HepG2 (cell line): ENCODE results near the gene PRSS48. TPM values are rescaled to one million over a fixed set of nuclear protein-coding genes. Genes with fewer than 3 reads are reported as not detected.

ENCODE experiments used
- DMAP1 ChIP-seq: IDR thresholded peaks from 2 replicates; pipeline ENCODE4 v1.6.1; 2016
- EHMT2 ChIP-seq: fragments of 200-600 bp; sonication (generic); IDR thresholded peaks from 2 replicates; pipeline ENCODE4 v1.7.0; 2017; ENCODE audit warnings: antibody characterized with exemption, low read depth, low read length, borderline replicate concordance
- HIVEP1 ChIP-seq: sonication (generic); formaldehyde crosslinking; IDR thresholded peaks from 2 replicates; pipeline ENCODE4 v1.4.0; 2020; ENCODE audit warnings: mild to moderate bottlenecking, missing genetic modification reagents
- KDM1A ChIP-seq: IDR thresholded peaks from 2 replicates; pipeline ENCODE4 v1.6.1; 2016; ENCODE audit warnings: missing compliant biosample characterization
- NR2C2 ChIP-seq: sonication (generic); formaldehyde crosslinking; IDR thresholded peaks from 2 replicates; pipeline ENCODE4 v1.4.0; 2020; ENCODE audit warnings: missing genetic modification reagents, mild to moderate bottlenecking, moderate library complexity, borderline replicate concordance
- PAWR ChIP-seq: sonication (generic); formaldehyde crosslinking; IDR thresholded peaks from 2 replicates; pipeline ENCODE4 v1.4.0; 2020; ENCODE audit warnings: missing genetic modification reagents, mild to moderate bottlenecking, borderline replicate concordance
- POGZ ChIP-seq: sonication (generic); formaldehyde crosslinking; IDR thresholded peaks from 2 replicates; pipeline ENCODE4 v1.4.0; 2020; ENCODE audit warnings: mild to moderate bottlenecking, missing genetic modification reagents
- POLR2AphosphoS2 ChIP-seq: IDR thresholded peaks from 2 replicates; pipeline ENCODE4 v1.6.1; 2011; ENCODE audit warnings: low read depth, low read length, improper control_type of control experiment
- THAP11 ChIP-seq: IDR thresholded peaks from 2 replicates; pipeline ENCODE4 v1.6.1; 2016; ENCODE audit warnings: missing biosample characterization, missing genetic modification reagents
- ZBTB7B ChIP-seq: sonication (generic); formaldehyde crosslinking; IDR thresholded peaks from 2 replicates; pipeline ENCODE4 v1.4.0; 2020; ENCODE audit warnings: missing genetic modification reagents
- ZFY ChIP-seq: sonication (generic); formaldehyde crosslinking; IDR thresholded peaks from 2 replicates; pipeline ENCODE4 v1.4.0; 2020; ENCODE audit warnings: missing genetic modification reagents
- ZMYM3 ChIP-seq: sonication (generic); formaldehyde crosslinking; IDR thresholded peaks from 2 replicates; pipeline ENCODE4 v1.5.1; 2020; ENCODE audit warnings: mild to moderate bottlenecking, missing genetic modification reagents
- ZNF234 ChIP-seq: sonication (generic); formaldehyde crosslinking; conservative IDR thresholded peaks from 2 replicates; pipeline ENCODE4 v1.5.1; 2020; ENCODE audit warnings: mild to moderate bottlenecking, missing genetic modification reagents
- ZNF441 ChIP-seq: sonication (generic); formaldehyde crosslinking; IDR thresholded peaks from 2 replicates; pipeline ENCODE4 v1.7.0; 2021; ENCODE audit warnings: missing genetic modification reagents, borderline replicate concordance
- polyA plus RNA-seq, 8 experiments: library from polyadenylated mRNA; depleted of rRNA in 3 of 8; stranded (reverse) in 7 of 8; unstranded in 1 of 8; fragments of >200 nt; fragmentation: Illumina TruSeq in 4 of 8; extraction: Trizol in 4 of 8; gene quantifications; 2 replicates each; pipeline versions ENCODE4 v1.2.1 to v1.2.3, GENCODE V29; 2011 to 2016; ENCODE audit warnings: low read depth in 4 of 8, missing spikeins in 1 of 8, mixed read lengths in 1 of 8; ENCODE audit not compliant: insufficient read depth in 1 of 8
- total RNA-seq, 5 experiments: library from RNA; depleted of rRNA; stranded (reverse); fragments of >200 nt; fragmentation: Illumina TruSeq; extraction: Trizol; gene quantifications; 2 replicates each; pipeline ENCODE4 v1.2.3, GENCODE V29; 2016; ENCODE audit warnings: low read depth in 1 of 5
- TF ChIP-seq, protein P1 (sequence below): sonication (generic); formaldehyde crosslinking; IDR thresholded peaks from 2 replicates; pipeline ENCODE4 v1.4.0; 2020; ENCODE audit warnings: missing genetic modification reagents, borderline replicate concordance
- TF ChIP-seq, protein P2 (sequence below), 2 experiments: sonication (generic) in 1 of 2; formaldehyde crosslinking in 1 of 2; IDR thresholded peaks; 2 replicates each; pipeline versions ENCODE4 v1.4.0 to v1.6.1; 2016 to 2020; ENCODE audit warnings: borderline replicate concordance in 1 of 2, low read depth in 1 of 2, mild to moderate bottlenecking in 1 of 2, missing genetic modification reagents in 1 of 2
- TF ChIP-seq, protein P3 (sequence below): sonication (generic); formaldehyde crosslinking; IDR thresholded peaks from 2 replicates; pipeline ENCODE4 v1.8.0; 2022; ENCODE audit warnings: missing genetic modification reagents, mild to moderate bottlenecking, borderline replicate concordance
- TF ChIP-seq, protein P4 (sequence below): sonication (generic); formaldehyde crosslinking; IDR thresholded peaks from 2 replicates; pipeline ENCODE4 v1.5.1; 2020; ENCODE audit warnings: mild to moderate bottlenecking, missing genetic modification reagents, moderate library complexity
- TF ChIP-seq, protein P5 (sequence below): sonication (generic); formaldehyde crosslinking; conservative IDR thresholded peaks from 2 replicates; pipeline ENCODE4 v1.4.0; 2020; ENCODE audit warnings: mild to moderate bottlenecking, missing genetic modification reagents, moderate library complexity

Gene PRSS48
- total and polyA plus RNA-seq, 2 of the 13 experiments (the other 11 are each of a cell fraction or from before 2014, with no cell fraction given), result not detected

DNA sequence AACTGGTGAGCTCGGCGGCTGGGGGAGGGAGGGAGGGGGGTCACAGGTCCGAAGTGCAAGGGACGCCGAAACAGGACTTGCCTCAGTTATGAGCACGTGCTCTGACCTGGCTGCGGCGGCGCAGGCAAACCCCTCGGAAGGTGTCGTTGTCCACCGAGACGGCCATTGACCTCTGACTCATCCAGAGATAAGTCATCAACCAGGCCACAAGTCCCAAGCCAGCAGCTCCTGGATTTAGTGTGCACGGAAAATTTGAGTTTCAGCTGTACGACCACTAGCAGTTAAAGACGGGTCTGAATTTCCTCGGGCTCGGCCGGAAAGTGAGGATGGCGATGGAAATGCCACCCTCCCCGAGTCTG lies 47.8 kb downstream of the PRSS48 start (continued):
- TF ChIP-seq, protein P1, sequence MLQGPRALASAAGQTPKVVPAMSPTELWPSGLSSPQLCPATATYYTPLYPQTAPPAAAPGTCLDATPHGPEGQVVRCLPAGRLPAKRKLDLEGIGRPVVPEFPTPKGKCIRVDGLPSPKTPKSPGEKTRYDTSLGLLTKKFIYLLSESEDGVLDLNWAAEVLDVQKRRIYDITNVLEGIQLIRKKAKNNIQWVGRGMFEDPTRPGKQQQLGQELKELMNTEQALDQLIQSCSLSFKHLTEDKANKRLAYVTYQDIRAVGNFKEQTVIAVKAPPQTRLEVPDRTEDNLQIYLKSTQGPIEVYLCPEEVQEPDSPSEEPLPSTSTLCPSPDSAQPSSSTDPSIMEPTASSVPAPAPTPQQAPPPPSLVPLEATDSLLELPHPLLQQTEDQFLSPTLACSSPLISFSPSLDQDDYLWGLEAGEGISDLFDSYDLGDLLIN (CRISPR knock-in tag), result no peak
- TF ChIP-seq EHMT2, result no peak
- TF ChIP-seq, protein P2, sequence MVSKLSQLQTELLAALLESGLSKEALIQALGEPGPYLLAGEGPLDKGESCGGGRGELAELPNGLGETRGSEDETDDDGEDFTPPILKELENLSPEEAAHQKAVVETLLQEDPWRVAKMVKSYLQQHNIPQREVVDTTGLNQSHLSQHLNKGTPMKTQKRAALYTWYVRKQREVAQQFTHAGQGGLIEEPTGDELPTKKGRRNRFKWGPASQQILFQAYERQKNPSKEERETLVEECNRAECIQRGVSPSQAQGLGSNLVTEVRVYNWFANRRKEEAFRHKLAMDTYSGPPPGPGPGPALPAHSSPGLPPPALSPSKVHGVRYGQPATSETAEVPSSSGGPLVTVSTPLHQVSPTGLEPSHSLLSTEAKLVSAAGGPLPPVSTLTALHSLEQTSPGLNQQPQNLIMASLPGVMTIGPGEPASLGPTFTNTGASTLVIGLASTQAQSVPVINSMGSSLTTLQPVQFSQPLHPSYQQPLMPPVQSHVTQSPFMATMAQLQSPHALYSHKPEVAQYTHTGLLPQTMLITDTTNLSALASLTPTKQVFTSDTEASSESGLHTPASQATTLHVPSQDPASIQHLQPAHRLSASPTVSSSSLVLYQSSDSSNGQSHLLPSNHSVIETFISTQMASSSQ (IDR thresholded peaks at IDR 0.05; ENCODE audit: low read depth), result no peak
- TF ChIP-seq, protein P2 (CRISPR knock-in tag; IDR thresholded peaks at IDR 0.05; ENCODE audit: borderline replicate concordance), result peak; percentile 80
- TF ChIP-seq, protein P3, sequence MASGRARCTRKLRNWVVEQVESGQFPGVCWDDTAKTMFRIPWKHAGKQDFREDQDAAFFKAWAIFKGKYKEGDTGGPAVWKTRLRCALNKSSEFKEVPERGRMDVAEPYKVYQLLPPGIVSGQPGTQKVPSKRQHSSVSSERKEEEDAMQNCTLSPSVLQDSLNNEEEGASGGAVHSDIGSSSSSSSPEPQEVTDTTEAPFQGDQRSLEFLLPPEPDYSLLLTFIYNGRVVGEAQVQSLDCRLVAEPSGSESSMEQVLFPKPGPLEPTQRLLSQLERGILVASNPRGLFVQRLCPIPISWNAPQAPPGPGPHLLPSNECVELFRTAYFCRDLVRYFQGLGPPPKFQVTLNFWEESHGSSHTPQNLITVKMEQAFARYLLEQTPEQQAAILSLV (CRISPR knock-in tag), result peak; percentile 87
- TF ChIP-seq NR2C2 (CRISPR knock-in tag), result peak; percentile 84; the same call in 1 of the 2 replicates
- TF ChIP-seq DMAP1 (CRISPR knock-in tag), result peak; percentile 94
- peak; percentile 87 for TF ChIP-seq ZBTB7B (CRISPR knock-in tag)
- TF ChIP-seq, protein P4, sequence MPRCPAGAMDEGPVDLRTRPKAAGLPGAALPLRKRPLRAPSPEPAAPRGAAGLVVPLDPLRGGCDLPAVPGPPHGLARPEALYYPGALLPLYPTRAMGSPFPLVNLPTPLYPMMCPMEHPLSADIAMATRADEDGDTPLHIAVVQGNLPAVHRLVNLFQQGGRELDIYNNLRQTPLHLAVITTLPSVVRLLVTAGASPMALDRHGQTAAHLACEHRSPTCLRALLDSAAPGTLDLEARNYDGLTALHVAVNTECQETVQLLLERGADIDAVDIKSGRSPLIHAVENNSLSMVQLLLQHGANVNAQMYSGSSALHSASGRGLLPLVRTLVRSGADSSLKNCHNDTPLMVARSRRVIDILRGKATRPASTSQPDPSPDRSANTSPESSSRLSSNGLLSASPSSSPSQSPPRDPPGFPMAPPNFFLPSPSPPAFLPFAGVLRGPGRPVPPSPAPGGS (CRISPR knock-in tag), result no peak
- no peak for TF ChIP-seq ZNF234 (CRISPR knock-in tag)
- peak; percentile 47; the same call in 1 of the 2 replicates for TF ChIP-seq HIVEP1
- no peak for TF ChIP-seq PAWR (CRISPR knock-in tag)
- TF ChIP-seq THAP11 (CRISPR knock-in tag), result peak; percentile 72
- peak; percentile 67 for TF ChIP-seq ZFY
- TF ChIP-seq, protein P5, sequence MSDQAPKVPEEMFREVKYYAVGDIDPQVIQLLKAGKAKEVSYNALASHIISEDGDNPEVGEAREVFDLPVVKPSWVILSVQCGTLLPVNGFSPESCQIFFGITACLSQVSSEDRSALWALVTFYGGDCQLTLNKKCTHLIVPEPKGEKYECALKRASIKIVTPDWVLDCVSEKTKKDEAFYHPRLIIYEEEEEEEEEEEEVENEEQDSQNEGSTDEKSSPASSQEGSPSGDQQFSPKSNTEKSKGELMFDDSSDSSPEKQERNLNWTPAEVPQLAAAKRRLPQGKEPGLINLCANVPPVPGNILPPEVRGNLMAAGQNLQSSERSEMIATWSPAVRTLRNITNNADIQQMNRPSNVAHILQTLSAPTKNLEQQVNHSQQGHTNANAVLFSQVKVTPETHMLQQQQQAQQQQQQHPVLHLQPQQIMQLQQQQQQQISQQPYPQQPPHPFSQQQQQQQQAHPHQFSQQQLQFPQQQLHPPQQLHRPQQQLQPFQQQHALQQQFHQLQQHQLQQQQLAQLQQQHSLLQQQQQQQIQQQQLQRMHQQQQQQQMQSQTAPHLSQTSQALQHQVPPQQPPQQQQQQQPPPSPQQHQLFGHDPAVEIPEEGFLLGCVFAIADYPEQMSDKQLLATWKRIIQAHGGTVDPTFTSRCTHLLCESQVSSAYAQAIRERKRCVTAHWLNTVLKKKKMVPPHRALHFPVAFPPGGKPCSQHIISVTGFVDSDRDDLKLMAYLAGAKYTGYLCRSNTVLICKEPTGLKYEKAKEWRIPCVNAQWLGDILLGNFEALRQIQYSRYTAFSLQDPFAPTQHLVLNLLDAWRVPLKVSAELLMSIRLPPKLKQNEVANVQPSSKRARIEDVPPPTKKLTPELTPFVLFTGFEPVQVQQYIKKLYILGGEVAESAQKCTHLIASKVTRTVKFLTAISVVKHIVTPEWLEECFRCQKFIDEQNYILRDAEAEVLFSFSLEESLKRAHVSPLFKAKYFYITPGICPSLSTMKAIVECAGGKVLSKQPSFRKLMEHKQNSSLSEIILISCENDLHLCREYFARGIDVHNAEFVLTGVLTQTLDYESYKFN (CRISPR knock-in tag), result peak; percentile 84
- TF ChIP-seq KDM1A (CRISPR knock-in tag), result no peak
- TF ChIP-seq ZMYM3, result peak; percentile 61; the same call in 1 of the 2 replicates
- peak; percentile 83 for TF ChIP-seq POGZ (CRISPR knock-in tag)
- TF ChIP-seq POLR2AphosphoS2, result no peak
- TF ChIP-seq ZNF441 (CRISPR knock-in tag), result peak; percentile 72
